ENCODE measurements around the gene ITSN1.

ITSN1 gene

DNA sequence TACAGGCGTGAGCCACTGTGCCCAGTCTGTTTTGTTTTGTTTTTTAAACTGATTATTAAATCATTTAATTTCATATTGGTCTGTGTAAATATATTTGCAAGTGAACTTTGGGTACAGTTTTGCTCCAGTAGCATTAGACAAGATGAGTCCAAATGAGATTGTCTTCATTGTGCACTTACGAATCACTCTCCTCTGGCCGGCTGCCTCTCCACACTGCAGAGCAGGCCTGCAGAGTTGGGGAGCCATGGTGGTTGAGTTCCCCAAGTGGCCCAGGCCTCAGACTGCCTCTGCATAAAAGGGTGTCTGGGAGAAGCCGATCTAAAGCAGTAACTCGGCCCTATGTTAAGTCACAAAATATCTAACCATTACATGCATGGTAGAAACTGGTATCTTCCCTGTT lies 198.5 kb downstream of the ITSN1 start:
- Histone ChIP-seq H3K27me3 (no peaks in the 10 kb centered on the region), H3K36me3 (no peaks in the 10 kb centered on the region), H3K4me1 (no peaks in the 10 kb centered on the region), H3K9me3 (no peaks in the 10 kb centered on the region), H3K4me3 (ENCODE audit: low read depth, low read length) (no peak overlapping the region)
- TF ChIP-seq, protein P1, sequence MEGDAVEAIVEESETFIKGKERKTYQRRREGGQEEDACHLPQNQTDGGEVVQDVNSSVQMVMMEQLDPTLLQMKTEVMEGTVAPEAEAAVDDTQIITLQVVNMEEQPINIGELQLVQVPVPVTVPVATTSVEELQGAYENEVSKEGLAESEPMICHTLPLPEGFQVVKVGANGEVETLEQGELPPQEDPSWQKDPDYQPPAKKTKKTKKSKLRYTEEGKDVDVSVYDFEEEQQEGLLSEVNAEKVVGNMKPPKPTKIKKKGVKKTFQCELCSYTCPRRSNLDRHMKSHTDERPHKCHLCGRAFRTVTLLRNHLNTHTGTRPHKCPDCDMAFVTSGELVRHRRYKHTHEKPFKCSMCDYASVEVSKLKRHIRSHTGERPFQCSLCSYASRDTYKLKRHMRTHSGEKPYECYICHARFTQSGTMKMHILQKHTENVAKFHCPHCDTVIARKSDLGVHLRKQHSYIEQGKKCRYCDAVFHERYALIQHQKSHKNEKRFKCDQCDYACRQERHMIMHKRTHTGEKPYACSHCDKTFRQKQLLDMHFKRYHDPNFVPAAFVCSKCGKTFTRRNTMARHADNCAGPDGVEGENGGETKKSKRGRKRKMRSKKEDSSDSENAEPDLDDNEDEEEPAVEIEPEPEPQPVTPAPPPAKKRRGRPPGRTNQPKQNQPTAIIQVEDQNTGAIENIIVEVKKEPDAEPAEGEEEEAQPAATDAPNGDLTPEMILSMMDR (IDR thresholded peaks at IDR 0.05; ENCODE audit: low read depth, low read length), result no peak
- DNase-seq, result no peak

DNA sequence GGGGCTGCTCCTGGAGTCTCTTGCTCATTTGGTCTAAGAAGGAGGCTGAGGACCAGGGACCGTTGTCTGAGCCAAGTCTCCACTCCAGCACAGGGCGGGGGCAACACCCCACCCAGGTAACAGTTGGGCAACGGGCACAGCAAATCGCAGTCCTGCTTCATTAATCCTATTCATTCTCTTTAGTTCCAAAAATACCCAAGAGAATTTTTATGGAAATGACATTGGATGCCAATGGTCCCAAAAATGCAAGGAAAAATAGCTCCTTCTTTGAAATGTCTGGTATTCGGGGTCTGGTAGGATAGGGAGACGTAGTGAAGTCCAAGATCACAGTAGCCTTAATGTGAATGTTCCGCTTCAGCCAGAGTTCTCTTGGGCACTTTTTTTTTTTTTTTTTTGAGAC lies 199.3 kb downstream of the ITSN1 start:
- H3K4me3 ChIP-seq (ENCODE audit: low read depth, low read length), result no peak overlapping the region
- TF ChIP-seq, protein P1 (IDR thresholded peaks at IDR 0.05; ENCODE audit: low read depth, low read length), result no peak
- no peaks in the 10 kb centered on the region for H3K36me3 ChIP-seq
- no peak for DNase-seq
- no peaks in the 10 kb centered on the region for H3K9me3 ChIP-seq
- no peaks in the 10 kb centered on the region for H3K4me1 ChIP-seq
- H3K27me3 ChIP-seq, result no peaks in the 10 kb centered on the region

DNA sequence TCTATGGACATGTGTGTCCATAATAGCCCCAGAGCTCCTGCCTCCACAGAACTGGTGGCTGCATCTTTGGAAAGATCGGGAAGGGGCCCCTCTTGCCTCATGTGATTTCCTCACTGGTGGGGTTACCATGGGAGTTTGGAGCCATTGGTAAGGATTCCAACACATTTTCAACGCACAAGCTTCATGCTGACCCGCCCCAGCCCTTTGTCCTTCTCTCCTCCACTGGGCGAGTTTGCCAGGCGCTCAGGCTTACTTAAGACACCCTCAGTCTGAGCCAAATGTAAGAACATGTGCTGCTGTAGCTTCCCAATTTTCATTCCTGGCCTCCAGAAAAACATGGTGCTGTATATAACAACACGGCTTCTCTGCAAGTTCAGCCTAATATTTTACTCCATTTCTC lies 200.9 kb downstream of the ITSN1 start:
- no peak for DNase-seq
- no peak overlapping the region for H3K4me3 ChIP-seq (ENCODE audit: low read depth, low read length)
- TF ChIP-seq, protein P1 (IDR thresholded peaks at IDR 0.05; ENCODE audit: low read depth, low read length), result no peak
- H3K4me1 ChIP-seq, result peaks cover 3% of the 10 kb centered on the region
- H3K9me3 ChIP-seq, result no peaks in the 10 kb centered on the region
- H3K36me3 ChIP-seq, result no peaks in the 10 kb centered on the region
- no peaks in the 10 kb centered on the region for H3K27me3 ChIP-seq

DNA sequence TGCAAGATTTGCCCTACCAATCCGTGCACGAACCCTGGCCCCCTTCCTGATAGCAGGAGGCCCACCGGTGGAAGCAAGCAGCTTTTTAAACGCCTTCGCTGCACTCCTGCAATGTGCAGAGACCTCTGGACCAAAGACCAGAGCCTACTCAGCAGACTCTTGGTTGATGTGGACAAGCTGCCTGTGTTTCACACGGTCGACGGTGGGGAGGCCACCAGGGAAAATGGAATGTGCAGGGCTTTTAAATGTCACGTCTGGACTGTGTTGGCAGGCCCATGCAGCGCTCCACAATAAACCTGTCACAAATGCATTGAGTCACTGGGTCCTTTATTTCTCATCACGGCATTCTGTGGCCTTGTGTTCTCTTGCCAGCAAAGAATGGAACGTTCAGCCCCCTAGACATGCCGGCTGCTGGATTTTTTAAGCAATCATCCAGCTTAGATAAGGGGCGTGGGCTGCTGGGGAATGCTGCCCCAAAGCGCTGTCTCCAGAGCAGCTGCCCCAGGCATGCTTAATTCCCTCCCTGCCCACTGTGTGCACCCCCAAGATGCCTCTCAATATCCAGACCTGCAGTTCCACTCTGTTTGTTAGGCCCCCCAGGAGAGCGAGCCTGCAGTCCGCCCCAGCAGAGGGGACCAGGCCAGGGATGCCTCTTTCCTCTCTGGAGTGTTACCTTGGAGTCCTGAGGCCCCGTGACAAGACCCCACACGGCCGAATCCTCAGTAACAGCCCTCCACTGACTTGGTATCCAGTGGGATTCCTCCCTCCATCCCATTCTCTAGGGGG lies 202.0 kb downstream of the ITSN1 start:
- TF ChIP-seq, protein P1 (IDR thresholded peaks at IDR 0.05; ENCODE audit: low read depth, low read length), result no peak
- peaks cover 5% of the 10 kb centered on the region for H3K4me1 ChIP-seq
- H3K36me3 ChIP-seq, result no peaks in the 10 kb centered on the region
- no peak for DNase-seq
- H3K4me3 ChIP-seq (ENCODE audit: low read depth, low read length), result no peak overlapping the region
- H3K27me3 ChIP-seq, result no peaks in the 10 kb centered on the region
- no peaks in the 10 kb centered on the region for H3K9me3 ChIP-seq

DNA sequence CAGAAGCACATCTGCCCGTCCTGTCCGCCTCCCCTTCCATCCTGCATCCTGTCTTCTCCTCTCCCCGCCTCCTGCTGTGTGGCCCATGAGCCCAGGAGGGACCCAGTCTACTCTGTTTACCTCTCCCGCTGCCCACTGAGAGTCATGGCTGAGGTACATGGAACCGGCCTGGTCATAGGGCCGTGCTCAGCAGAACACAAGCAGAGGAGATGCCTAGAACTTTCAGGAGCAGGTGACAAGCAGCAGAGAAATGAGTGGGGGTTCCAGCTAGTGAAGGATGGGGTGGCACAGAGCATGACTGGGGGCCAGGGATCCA lies 202.5 kb downstream of the ITSN1 start:
- no peak for DNase-seq
- no peak overlapping the region for H3K4me3 ChIP-seq (ENCODE audit: low read depth, low read length)
- TF ChIP-seq, protein P1 (IDR thresholded peaks at IDR 0.05; ENCODE audit: low read depth, low read length), result no peak
- H3K4me1 ChIP-seq, result peaks cover 5% of the 10 kb centered on the region
- H3K9me3 ChIP-seq, result no peaks in the 10 kb centered on the region
- H3K27me3 ChIP-seq, result no peaks in the 10 kb centered on the region
- H3K36me3 ChIP-seq, result no peaks in the 10 kb centered on the region

DNA sequence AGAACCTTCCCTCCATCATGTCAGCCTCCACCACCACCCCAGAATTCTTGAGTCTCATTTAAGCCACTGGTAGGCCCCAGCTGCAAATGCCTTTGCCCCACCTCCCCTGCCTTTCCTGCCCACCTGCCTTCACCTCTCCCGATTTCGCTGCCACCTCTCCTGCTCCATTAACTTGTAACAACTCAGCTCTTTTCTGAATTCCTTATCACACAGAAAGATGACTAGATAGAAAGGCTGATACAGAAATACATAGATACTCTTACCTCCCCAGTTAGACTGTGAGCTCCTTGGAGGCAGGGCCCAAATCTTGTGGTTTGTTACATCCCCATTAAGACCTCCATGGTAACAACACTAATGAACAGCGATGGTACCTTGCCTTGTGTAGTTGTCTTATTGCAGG lies 203.8 kb downstream of the ITSN1 start:
- H3K9me3 ChIP-seq, result no peaks in the 10 kb centered on the region
- H3K27me3 ChIP-seq, result no peaks in the 10 kb centered on the region
- no peak for DNase-seq
- H3K4me3 ChIP-seq (ENCODE audit: low read depth, low read length), result no peak overlapping the region
- no peaks in the 10 kb centered on the region for H3K36me3 ChIP-seq
- peaks cover 5% of the 10 kb centered on the region for H3K4me1 ChIP-seq
- TF ChIP-seq, protein P1 (IDR thresholded peaks at IDR 0.05; ENCODE audit: low read depth, low read length), result no peak
